ENCODE data around the gene FAM89B. TPM values are rescaled to one million over a fixed set of nuclear protein-coding genes. Genes with fewer than 3 reads are reported as not detected.

FAM89B gene
- total and polyA plus RNA-seq, 2 of the 8 experiments (the other 6 are each of a cell fraction or from before 2014, with no cell fraction given): 15.8 to 32.4 TPM

- no peak for TF ChIP-seq SUZ12 (IDR thresholded peaks at IDR 0.05; ENCODE audit: low read length)
- TF ChIP-seq SP1 (IDR thresholded peaks at IDR 0.05; ENCODE audit: low read depth, low read length): no peak
- TF ChIP-seq POLR2AphosphoS5 (IDR thresholded peaks at IDR 0.05; ENCODE audit: low read depth, low read length): no peak
- TF ChIP-seq, protein P1, sequence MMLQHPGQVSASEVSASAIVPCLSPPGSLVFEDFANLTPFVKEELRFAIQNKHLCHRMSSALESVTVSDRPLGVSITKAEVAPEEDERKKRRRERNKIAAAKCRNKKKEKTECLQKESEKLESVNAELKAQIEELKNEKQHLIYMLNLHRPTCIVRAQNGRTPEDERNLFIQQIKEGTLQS (IDR thresholded peaks at IDR 0.05; ENCODE audit: insufficient read depth, low read depth, low read length): no peak
- no peak for TF ChIP-seq TEAD4 (IDR thresholded peaks at IDR 0.05; ENCODE audit: low read depth, low read length)
These were observed 34.0 kb upstream of the FAM89B start (continued) for GRCh38 chr11:65538232-65538914.

Measured in H1 (cell line).